GM12878 (cell line): ENCODE results near the gene ASXL2. TPM values are rescaled to one million over a fixed set of nuclear protein-coding genes. Genes with fewer than 3 reads are reported as not detected.

Source experiments
- ATAC-seq: fragments of 200-7000 bp; cut with Tn5 transposase; 3 replicates; pipeline ENCODE4 v1.9.1; 2020; ENCODE audit warnings: mild to moderate bottlenecking, moderate library complexity
- BruUV-seq: library from RNA; stranded (reverse); fragments of 400-500 nt; replicated peaks from 2 replicates; lab custom pipeline; 2021; lab: Mats Ljungman, UMichigan
- CTCF ChIA-PET: fragments of 300-600 bp; sonication (Branson Sonifier 250); formaldehyde crosslinking; extraction: SDS; loops from one replicate; lab custom pipeline; 2021; ENCODE audit warnings: inconsistent platforms; lab: Yijun Ruan, JAX
- POLR2A ChIA-PET: fragments of 350-600 bp; formaldehyde crosslinking; extraction: SDS; loops from one replicate; lab custom pipeline; 2021; ENCODE audit warnings: inconsistent platforms; lab: Charles Lee
- RAD21 ChIA-PET: fragments of 300-600 bp; sonication (Branson Sonifier 250); formaldehyde crosslinking; loops from one replicate; lab custom pipeline; 2023; ENCODE audit warnings: antibody characterized with exemption; ENCODE audit not compliant: unreplicated experiment; lab: Charles Lee
- SMC1A ChIA-PET: fragments of 300-600 bp; sonication (Branson Sonifier 250); formaldehyde crosslinking; loops from one replicate; lab custom pipeline; 2023; ENCODE audit not compliant: unreplicated experiment, uncharacterized antibody; lab: Charles Lee
- DNase-seq: peaks from one replicate; pipeline ENCODE4 v3.0.0-alpha.2; 2011; ENCODE audit warnings: low read depth, low spot score
- FAIRE-seq: peaks from 3 replicates; lab custom pipeline; 2011; peaks lifted over from hg19 to GRCh38; lab: Jason Lieb, UNC
- H2AFZ ChIP-seq: 2 replicates; pipeline ENCODE4 v1.6.0; 2011; ENCODE audit warnings: low read depth, low read length, control low read depth; ENCODE audit not compliant: control insufficient read depth
- H3K27ac ChIP-seq: 2 replicates; pipeline ENCODE4 v1.5.1; 2011; ENCODE audit warnings: control low read depth; ENCODE audit not compliant: control insufficient read depth, insufficient read depth
- H3K27me3 ChIP-seq, 2 experiments: replicated peaks in 1 of 2; 2 replicates each; pipeline versions ENCODE4 v1.6.0 to v1.6.1; 2011; ENCODE audit warnings: low read length in 1 of 2; ENCODE audit not compliant: control insufficient read depth in 2 of 2, insufficient read depth in 2 of 2
- H3K36me3 ChIP-seq, 2 experiments: 2 replicates each; pipeline ENCODE4 v1.5.1; 2011; ENCODE audit warnings: low read length in 1 of 2; ENCODE audit not compliant: control insufficient read depth in 2 of 2, insufficient read depth in 2 of 2
- H3K4me1 ChIP-seq: 2 replicates; pipeline ENCODE4 v1.6.1; 2011; ENCODE audit warnings: mild to moderate bottlenecking, low read length, moderate library complexity, mixed read lengths; ENCODE audit not compliant: control insufficient read depth, insufficient read depth
- H3K4me2 ChIP-seq: 2 replicates; pipeline ENCODE4 v1.6.0; 2011; ENCODE audit warnings: control low read depth; ENCODE audit not compliant: control insufficient read depth, insufficient read depth
- H3K4me3 ChIP-seq: fragments of 200-600 bp; sonication (generic); 2 replicates; pipeline ENCODE4 v1.5.1; 2016
- H3K79me2 ChIP-seq: 2 replicates; pipeline ENCODE4 v1.6.0; 2011; ENCODE audit warnings: low read length; ENCODE audit not compliant: control insufficient read depth, insufficient read depth
- H3K9ac ChIP-seq: 2 replicates; pipeline ENCODE4 v1.8.0; 2011; ENCODE audit warnings: low read length, control low read depth, mixed read lengths; ENCODE audit not compliant: control insufficient read depth, insufficient read depth
- H3K9me3 ChIP-seq: replicated peaks from 3 replicates; pipeline ENCODE4 v1.5.1; 2011; ENCODE audit warnings: mild to moderate bottlenecking, low read length; ENCODE audit not compliant: control insufficient read depth, insufficient read depth
- H4K20me1 ChIP-seq: 2 replicates; pipeline ENCODE4 v1.6.0; 2011; ENCODE audit not compliant: control insufficient read depth, insufficient read depth
- ATF7 ChIP-seq: fragments of 450-650 bp; IDR thresholded peaks from 2 replicates; pipeline ENCODE4 v1.6.1; 2016; ENCODE audit warnings: low read depth, mild to moderate bottlenecking
- CHD2 ChIP-seq: IDR thresholded peaks from 2 replicates; pipeline ENCODE4 v1.6.1; 2011; ENCODE audit warnings: low read depth, low read length, improper control_type of control experiment, borderline replicate concordance
- NFXL1 ChIP-seq: fragments of 450-650 bp; IDR thresholded peaks from 2 replicates; pipeline ENCODE4 v1.6.1; 2017; ENCODE audit warnings: antibody characterized with exemption, mild to moderate bottlenecking, borderline replicate concordance
- NRF1 ChIP-seq: conservative IDR thresholded peaks from 2 replicates; pipeline ENCODE4 v1.6.1; 2011; ENCODE audit warnings: mild to moderate bottlenecking, low read depth, low read length, improper control_type of control experiment
- SIN3A ChIP-seq: IDR thresholded peaks from 2 replicates; pipeline ENCODE4 v1.6.1; 2012; ENCODE audit warnings: low read depth, low read length, improper control_type of control experiment
- WGBS: methylation state at CpG from one replicate; pipeline ENCODE4 v1.1.6; 2016; ENCODE audit warnings: low lambda C conversion rate; ENCODE audit not compliant: insufficient replicate concordance, insufficient coverage; ENCODE audit errors: missing lambda C conversion rate; 5-methylcytosine and 5-hydroxymethylcytosine counted together
- in situ Hi-C: fragments of 300-500 bp; cut with MboI; formaldehyde crosslinking; loops from 9 replicates; pipeline ENCODE4 v1.14.3; 2018; ENCODE audit warnings: mixed read lengths
- intact Hi-C: fragments of 100-400 bp; cut with micrococcal nuclease; formaldehyde crosslinking; loops from one replicate; pipeline ENCODE4 v1.14.2; 2022; ENCODE audit not compliant: unreplicated experiment
- polyA plus RNA-seq, 11 experiments: library from polyadenylated mRNA; depleted of rRNA in 4 of 11; unstranded in 6 of 11; stranded (reverse) in 5 of 11; fragments of >200 nt; fragmentation: Nextera tagmentation in 4 of 11; fragmentation: Illumina TruSeq in 1 of 11; extraction: Ambion mirVana in 4 of 11; extraction: Trizol in 1 of 11; gene quantifications; 1 replicate in 1 of 11; 2 replicates in 10 of 11; pipeline versions ENCODE4 v1.2.1 to v1.2.3, GENCODE V29; 2011 to 2016; ENCODE audit warnings: inconsistent platforms in 2 of 11, missing spikeins in 2 of 11, low read depth in 1 of 11
- total RNA-seq, 4 experiments: library from RNA; depleted of rRNA in 3 of 4; stranded (reverse); fragments of >200 nt in 3 of 4; fragmentation: Illumina TruSeq in 1 of 4; extraction: Trizol in 1 of 4; gene quantifications; 2 replicates each; pipeline versions ENCODE4 v1.2.1 to v1.2.3, GENCODE V29; 2013 to 2021
- TF ChIP-seq, protein P1 (sequence below), 3 experiments: IDR thresholded peaks in 2 of 3; conservative IDR thresholded peaks in 1 of 3; 2 replicates each; pipeline ENCODE4 v1.5.1; 2011; ENCODE audit warnings: low read depth in 3 of 3, low read length in 3 of 3, mild to moderate bottlenecking in 3 of 3, control low read depth in 2 of 3, moderate library complexity in 2 of 3, inconsistent platforms in 1 of 3, mixed read lengths in 1 of 3; ENCODE audit not compliant: control insufficient read depth in 2 of 3, insufficient read depth in 1 of 3; ENCODE audit errors: extremely low read depth in 1 of 3

The ASXL2 gene
- total and polyA plus RNA-seq, 10 of the 15 experiments (the other 5 are each of a cell fraction or from before 2014, with no cell fraction given): 1.3 to 17.7 (median 5.5) TPM

DNA sequence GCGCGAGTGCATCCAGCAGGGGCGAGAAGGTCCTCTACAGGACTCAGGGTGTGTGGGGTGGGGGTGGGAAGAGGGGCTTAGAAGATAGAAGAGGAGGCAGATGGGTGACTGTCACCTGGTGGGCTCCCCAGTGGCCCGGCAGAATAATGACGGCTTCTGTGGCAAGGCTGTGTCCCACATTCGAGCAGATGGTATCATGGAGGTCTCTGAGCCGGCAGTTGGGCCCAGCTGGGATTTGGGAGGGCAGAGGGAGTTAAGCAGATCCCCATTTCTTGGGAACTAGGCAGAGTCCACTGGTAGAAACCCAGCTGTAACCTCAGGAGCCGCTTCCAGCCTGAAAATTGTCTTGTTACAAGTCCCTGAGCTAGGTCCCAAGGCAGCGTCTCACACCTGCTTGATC lies 176.5 kb downstream of the ASXL2 start:
- RAD21 ChIA-PET: interaction anchor here (5.1 kb wide), 1 partner anchor 94 kb away, joined by 50 read pairs; no protein-coding TSS in a partner anchor
- CTCF ChIA-PET: interaction anchor here (0.9 to 7.2 kb wide), 3 partner anchors 9 to 94 kb away, joined by 3 to 162 read pairs (median 31); no protein-coding TSS in a partner anchor
- Histone ChIP-seq H3K4me2 (no peak overlapping the region), H3K36me3 (no peaks in the 10 kb centered on the region), H4K20me1 (no peaks in the 10 kb centered on the region), H3K9me3 (no peaks in the 10 kb centered on the region), H3K4me1 (no peaks in the 10 kb centered on the region), H3K27ac (no peak overlapping the region), H3K79me2 (no peaks in the 10 kb centered on the region), H2AFZ (no peak overlapping the region), H3K9ac (no peak overlapping the region), H3K4me3 (no peak overlapping the region), H3K27me3 (peaks cover 4 to 5% of the 10 kb centered on the region in 2 experiments; a peak in 2 of 4 replicates)
- SMC1A ChIA-PET: interaction anchor here (1.3 to 7.4 kb wide), 2 partner anchors 13 to 95 kb away, joined by 9 to 72 read pairs; no protein-coding TSS in a partner anchor
- intact Hi-C loops (no loop called here), in situ Hi-C loops (no loop called here)
- WGBS: 71% methylated on average over 7 of the region's 9 CpGs
- TF ChIP-seq SIN3A (no peak), CHD2 (no peak), ATF7 (no peak), NRF1 (no peak), NFXL1 (no peak)
- TF ChIP-seq, protein P1, sequence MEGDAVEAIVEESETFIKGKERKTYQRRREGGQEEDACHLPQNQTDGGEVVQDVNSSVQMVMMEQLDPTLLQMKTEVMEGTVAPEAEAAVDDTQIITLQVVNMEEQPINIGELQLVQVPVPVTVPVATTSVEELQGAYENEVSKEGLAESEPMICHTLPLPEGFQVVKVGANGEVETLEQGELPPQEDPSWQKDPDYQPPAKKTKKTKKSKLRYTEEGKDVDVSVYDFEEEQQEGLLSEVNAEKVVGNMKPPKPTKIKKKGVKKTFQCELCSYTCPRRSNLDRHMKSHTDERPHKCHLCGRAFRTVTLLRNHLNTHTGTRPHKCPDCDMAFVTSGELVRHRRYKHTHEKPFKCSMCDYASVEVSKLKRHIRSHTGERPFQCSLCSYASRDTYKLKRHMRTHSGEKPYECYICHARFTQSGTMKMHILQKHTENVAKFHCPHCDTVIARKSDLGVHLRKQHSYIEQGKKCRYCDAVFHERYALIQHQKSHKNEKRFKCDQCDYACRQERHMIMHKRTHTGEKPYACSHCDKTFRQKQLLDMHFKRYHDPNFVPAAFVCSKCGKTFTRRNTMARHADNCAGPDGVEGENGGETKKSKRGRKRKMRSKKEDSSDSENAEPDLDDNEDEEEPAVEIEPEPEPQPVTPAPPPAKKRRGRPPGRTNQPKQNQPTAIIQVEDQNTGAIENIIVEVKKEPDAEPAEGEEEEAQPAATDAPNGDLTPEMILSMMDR (IDR thresholded peaks at IDR 0.05 in 2 of 3, conservative IDR thresholded peaks at IDR 0.05 in 1 of 3; ENCODE audit: control insufficient read depth in 2 of 3, extremely low read depth in 1 of 3, insufficient read depth in 1 of 3, low read depth in 3 of 3, low read length in 3 of 3): no peak
- no TSS peak for BruUV-seq
- POLR2A ChIA-PET: interaction anchor here (0.5 to 1.1 kb wide), 4 partner anchors 14 to 1052 kb away, joined by 3 to 6 read pairs (median 4); no protein-coding TSS in a partner anchor
- no peak for FAIRE-seq
- DNase-seq: no peak
- ATAC-seq: no peak
